ENCODE results near the gene GULP1.

DNA sequence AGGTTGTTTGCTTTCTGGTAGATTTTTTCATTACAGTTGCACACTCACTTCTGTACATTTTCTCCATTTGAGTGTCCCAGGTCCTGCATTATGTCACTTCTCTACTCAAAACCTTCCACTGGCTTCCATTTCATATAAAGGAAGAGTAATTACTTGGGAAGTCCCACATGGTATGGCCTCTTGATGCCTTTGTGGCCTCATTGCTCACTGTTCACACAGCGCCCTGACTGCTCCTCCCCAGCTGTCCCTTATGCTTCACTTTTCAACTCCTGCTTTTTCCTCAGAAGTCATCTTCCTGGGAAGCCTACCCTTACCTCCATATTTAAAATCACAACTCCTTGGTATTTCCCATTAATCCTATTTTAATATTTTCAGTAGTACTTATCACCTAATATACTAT lies 24.7 kb downstream of the GULP1 start:
- TF ChIP-seq EZH2 (IDR thresholded peaks at IDR 0.05; ENCODE audit: low read length, missing control alignments) (no peak), CTCF (conservative IDR thresholded peaks at IDR 0.05 in 1 of 2, IDR thresholded peaks at IDR 0.05 in 1 of 2; ENCODE audit: low read depth in 1 of 2, low read length in 2 of 2) (no peak)
